DLD1 (cell line): ENCODE measurements around the gene CARNS1.

ENCODE experiments used
- in situ Hi-C: cut with HindIII; loops from 2 replicates; pipeline ENCODE4 v1.10.0; 2017; ENCODE audit warnings: low sequenced_read_pairs

Gene CARNS1

GRCh38 chr11:67376063-67376820 is 39.2 kb upstream of the CARNS1 start:
- in situ Hi-C loops, result no loop called here

DNA sequence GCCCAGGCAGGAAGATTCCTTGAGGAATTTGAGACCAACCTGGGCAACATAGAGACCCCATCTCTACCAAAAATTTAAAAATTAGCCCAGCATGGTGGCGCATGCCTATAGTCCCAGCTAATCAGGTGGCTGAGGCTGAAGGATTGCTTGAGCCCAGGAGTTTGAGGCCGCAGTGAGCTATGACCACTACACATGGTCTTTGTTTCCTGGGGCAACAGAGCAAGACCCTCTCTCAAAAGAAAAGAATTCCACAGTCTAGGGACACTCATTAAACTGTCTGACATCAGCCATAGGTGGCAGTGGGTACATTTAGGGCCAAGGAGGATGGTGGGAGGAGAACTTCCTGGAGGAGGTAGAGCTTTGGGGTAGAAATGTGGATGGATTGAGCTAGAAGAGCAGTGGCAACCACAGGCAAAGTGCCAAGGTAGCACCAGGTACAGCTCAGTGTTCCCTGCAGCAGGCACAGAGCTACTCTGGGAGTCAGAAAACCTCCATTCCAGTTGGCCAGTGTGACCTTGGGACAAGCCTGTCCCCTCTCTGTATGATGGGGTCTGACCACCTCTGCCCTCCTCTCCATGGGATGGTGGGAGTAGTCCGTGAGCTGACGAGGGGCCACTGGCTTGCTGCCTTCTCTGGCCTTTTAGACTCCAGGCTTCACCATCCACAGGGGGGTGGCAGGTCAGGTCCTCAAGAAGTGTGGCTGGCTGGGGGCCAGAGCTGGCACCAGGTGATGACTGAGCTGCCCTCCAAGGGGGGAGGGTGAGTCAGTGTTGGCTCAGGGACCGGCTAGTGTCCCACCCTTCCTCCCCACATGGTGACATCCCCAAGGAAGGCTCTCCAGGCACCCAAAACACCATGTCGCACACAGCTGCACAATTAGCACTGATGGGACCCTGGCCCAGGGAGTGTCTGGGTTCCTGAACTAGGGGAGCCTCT is 38.3 kb upstream of the CARNS1 start:
- in situ Hi-C loops, result no loop called here

DNA sequence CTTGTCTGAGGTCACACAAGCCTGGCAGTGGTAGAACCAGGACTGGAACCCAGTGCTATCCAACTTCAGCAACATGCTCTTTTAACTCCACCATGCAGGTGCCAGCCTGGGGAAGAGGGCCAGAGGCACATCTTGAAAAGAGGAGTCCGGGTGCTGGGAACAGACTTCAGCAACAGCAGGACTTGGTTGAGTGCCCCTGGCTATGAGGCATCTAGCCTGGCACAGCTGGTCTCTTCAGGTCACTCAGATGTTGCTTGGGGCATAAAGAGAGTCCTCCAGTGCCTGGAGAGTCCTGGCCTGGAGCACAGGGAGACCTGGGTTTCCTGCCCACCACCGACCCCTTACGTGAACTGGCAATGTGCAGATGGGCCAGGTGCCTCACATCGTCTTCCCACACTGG is 36.9 kb upstream of the CARNS1 start:
- in situ Hi-C loops, result no loop called here

DNA sequence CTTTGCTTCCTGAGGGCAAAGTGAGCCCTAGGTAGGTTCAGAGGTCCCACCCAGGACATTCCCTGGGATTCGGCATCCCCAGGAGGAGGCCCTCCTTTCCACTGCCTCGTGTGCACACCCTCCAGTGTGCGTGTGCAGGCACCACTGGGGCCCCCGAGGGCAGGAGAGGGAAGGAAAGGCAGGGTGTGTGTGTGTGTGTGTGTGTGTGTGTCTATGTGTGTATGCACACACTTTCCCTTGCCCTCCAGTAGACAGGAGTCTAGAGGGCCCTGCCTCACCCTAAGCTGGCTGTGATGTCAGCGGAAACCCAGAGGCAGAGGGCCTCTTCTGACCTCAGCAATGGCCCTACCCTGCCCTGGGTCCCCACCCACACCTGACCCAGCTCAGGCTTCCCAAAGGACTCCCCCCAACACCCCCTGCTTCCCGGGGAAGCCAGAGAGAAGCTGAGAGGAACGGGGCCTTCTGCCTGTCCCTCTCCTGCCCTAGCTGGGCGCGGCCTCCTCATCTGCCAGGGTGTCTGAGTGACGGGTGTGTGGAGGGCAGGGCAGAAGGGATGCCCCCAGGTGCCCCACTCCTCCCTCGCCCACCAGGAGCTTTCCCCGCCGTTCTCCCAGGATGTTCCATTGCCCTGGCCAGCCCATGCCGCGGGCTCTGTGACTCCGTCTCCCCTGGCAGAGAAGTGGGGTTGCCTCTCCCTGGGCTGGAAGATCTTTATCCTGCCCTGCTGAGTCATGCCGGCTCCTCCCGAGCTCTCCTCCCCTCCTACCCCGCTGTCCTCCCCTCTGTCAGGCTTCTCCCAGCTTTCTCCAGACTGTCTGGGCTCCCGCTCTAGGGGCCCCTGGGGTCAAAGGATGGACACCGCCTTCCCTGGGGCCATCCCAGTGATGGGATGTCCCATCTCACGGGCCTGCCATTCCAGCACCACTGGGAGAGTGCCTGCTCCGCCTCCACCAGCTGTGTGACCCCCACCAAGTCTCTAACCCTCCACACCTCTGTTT is 36.1 kb upstream of the CARNS1 start:
- in situ Hi-C loops, result no loop called here

GRCh38 chr11:67381244-67381972 is 34.1 kb upstream of the CARNS1 start:
- in situ Hi-C loops, result no loop called here

- in situ Hi-C loops, result no loop called here
These were observed 33.0 kb upstream of the CARNS1 start for GRCh38 chr11:67382276-67383136.

GRCh38 chr11:67384851-67385366 is 30.6 kb upstream of the CARNS1 start:
- in situ Hi-C loops, result no loop called here

- in situ Hi-C loops, result no loop called here
These were observed 28.4 kb upstream of the CARNS1 start for GRCh38 chr11:67387069-67387468.

- in situ Hi-C loops, result no loop called here
These were observed 28.0 kb upstream of the CARNS1 start for GRCh38 chr11:67387518-67387917.

- in situ Hi-C loops, result no loop called here
These were observed 26.0 kb upstream of the CARNS1 start for GRCh38 chr11:67389477-67389876.

DNA sequence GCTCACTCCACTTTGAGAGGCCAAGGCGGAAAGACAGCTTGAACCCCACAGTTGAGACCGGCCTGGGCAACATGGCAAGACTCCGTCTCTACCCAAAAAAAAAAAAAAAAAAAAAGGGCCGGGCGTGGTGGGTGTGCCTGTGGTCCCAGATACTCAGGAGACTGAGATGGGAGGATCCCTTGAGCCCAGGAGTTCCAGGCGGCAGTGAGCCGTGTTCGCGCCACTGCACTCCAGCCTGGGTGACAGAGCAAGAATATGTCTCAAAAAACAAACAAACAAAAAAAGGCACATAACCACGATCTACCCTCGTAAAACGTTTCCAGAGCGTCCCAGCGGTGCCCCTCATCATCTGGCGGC is 24.6 kb upstream of the CARNS1 start:
- in situ Hi-C loops, result no loop called here

- in situ Hi-C loops, result no loop called here
These were observed 23.9 kb upstream of the CARNS1 start, which contains the start of gene RAD9A for GRCh38 chr11:67391304-67392182. TSS of gene RAD9A (plus strand) at chr11:67391986. CDS start at chr11:67392045, 59 bp downstream.

DNA sequence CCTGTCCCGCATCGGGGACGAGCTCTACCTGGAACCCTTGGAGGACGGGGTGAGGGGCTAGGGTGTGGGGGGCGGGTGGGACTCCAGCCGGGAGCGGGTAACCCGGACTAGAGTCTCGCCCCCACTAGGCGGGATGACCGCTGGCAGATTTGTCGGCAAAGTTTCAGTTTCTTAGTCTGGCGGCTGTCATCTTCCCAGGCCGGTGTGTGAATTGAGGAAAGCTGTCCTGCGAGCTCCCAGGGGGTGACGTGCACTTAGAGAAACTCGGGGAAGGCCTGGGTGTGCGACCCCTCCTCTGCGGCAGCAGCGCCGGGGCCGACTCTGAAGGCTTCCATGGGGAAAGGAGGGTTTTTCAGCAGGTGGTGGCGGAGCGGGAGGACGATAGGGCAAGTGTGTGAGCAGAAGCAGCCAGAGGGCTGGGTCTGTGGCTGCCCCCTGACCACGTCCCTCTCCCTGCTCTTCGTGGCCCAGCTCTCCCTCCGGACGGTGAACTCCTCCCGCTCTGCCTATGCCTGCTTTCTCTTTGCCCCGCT is 23.2 kb upstream of the CARNS1 start:
- in situ Hi-C loops, result no loop called here

- in situ Hi-C loops, result no loop called here
These were observed 22.0 kb upstream of the CARNS1 start for GRCh38 chr11:67393437-67393836.

- in situ Hi-C loops, result no loop called here
These were observed 21.5 kb upstream of the CARNS1 start for GRCh38 chr11:67393990-67394389.

GRCh38 chr11:67395555-67396258 is 19.8 kb upstream of the CARNS1 start:
- in situ Hi-C loops, result no loop called here

- in situ Hi-C loops, result no loop called here
These were observed 19.3 kb upstream of the CARNS1 start for GRCh38 chr11:67396259-67396581.
